Right kidney (tissue), 1 donor: Measurements from ENCODE around the gene RNASEH2B.

Source experiments
- DNase-seq: peaks from one replicate; pipeline ENCODE4 v3.0.0-alpha.2; 2016

The RNASEH2B gene

DNA sequence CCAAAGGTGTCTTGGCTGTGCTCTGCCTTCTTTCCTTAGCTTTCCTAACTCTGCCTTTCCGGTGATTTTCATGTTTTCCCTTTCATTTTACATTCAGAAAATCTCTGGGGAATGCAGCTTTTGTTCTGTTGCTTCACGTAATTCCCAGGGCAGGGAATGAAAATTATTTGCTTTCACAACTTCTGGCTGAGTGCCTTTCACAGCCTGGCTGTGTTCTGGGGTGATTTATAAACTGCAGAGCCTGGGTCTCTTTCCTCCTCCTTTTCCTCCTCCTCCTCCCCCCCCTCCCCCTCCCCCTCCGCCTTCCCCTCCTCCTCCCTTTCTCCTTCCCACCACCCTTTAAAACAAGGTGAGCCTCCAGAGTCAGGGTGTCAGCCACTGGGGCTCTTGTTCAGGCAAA, 84.3 kb downstream of the RNASEH2B start:
- no peak for DNase-seq

DNA sequence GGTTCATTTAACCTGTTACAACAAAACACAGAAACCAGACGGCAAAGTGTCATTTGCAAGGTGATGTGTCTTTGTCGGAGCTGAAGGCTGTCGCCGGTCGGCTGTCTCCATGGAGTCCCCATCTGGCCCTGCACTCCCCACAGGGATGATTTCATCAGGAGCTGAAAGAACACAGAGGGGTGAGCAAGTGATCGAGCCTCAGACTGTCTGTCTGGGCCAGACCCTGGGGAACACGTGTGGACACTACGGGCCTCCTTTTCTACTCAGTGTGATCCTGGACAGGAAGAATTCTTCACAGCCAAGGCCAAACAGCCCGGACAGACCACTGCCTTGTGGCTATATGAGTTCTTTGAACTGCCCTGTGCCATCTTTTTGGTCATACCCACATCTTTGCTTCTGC, 85.1 kb downstream of the RNASEH2B start:
- DNase-seq = no peak

DNA sequence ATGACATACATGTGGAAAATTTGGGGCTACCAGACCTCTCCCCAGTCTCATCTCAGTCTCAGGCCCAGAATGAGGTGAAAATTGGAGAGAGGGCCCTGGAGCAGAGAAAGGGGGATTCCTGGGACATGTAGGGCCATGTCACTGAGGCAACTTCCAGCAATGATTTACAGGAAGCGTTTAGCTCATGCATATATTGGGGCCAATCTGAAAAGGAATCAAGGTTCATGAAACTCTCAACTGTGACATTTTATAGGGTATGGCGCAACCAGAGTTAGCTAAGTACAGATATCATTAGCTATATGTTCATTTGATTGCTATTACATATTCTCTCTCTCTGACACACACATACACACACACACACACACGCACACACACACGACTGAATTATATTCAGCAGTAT, 86.3 kb downstream of the RNASEH2B start:
- DNase-seq = no peak

DNA sequence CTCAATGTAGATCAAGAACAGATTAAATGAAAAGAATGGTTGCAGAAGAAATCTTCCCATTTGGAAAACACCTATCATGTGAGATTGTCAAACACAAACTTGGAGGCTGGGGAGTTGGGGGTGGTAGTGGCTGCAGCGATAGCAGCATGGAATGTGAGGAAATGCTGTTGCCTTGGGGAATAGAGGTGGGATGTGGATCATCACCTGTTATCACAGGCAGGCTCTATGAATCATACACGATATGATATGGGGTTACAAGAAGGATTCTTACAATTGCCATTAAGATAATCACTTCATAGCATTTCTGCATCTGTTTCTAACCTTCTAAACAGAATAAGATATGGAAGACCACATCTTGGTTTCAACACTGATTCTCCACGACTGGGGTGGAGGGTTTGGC, 88.7 kb downstream of the RNASEH2B start:
- DNase-seq = no peak

DNA sequence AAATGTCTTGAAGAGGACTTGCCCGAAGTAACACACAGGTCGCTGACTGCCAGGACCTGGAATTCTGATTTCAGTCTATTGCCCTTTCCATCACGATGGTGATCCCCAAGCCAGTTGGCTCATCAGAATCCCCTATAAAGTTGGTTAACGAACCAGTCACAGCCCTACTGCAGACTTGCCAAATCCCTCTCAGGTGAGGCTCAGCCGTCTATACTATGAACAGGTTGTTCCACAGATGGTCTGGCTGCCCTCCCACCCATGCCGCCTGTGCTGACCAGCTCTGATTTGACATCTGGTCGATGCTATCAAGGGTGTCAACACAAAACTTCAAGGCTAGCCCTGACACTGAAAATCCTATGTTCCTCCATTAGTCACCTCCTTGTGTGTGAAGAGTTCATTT, 90.0 kb downstream of the RNASEH2B start:
- no peak for DNase-seq

DNA sequence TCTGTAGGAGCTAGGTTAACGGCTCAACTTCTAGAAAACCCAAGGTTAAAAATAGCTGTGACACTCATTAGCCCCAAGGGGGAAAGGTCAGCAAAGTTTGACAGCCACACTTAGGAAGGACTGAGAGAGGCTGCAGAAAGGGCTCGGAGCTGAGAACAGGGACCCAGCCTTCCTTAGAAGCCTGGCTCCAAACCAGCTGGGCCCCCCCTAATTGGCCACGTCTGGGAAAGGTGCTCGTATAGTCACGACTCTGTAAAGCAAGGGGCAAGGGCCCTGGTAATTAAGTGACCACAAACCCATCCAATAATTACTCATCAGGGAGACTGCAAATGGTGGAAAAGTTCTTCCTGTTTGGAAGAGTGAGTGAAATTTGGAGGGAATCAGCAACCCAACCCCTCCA, 90.5 kb downstream of the RNASEH2B start:
- no peak for DNase-seq

DNA sequence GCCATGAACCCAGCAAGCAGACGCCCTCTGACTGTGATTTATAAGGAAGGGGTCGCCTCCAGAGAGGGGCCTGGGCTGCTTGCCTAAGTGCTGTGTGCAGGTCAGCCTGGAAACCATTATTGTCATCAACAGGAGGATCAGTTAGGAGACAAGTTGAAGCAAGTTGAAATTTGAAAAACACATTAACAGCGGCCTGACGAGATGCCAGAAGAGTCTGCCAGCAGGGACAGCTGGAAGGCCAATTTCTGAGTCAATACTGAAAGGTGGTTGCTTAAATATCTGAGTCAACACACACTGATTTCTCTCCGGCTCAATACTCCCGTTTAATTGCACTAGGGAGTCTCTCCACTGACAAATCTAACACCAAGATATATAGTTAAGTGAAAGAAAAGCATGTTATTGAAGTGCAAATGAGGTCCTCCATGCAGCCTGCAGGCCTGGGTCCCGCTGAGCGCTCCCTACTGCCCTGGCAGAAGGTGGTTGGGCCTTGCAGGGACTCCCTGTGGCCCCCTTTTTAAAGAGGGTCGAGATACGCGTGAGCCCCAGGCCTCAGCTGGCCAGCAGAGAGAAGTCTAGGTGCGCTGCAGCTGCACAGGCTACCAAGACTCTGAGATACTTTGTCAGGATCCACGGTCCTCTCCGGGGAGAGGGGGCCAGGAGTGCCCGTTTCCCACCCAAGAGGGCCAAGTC, 91.1 kb downstream of the RNASEH2B start:
- no peak for DNase-seq

DNA sequence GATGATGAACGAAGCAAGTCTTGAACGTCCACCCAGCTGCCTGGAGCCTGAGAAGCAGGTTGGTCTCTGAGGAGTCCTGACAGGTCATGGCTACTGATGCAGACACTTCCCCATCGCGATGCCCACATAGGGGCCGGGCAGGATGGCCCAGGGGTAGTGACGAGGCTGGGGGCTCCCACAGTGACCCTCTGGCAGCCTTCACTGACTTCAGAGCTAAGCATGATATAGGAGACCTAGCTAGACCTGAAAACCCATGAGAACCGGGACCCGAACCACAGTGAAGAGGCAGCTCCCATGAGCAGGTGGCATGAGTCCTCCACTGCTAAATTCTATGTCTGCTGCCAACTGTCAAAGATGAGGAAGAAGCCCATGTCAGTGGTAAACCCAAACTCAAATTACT, 91.7 kb downstream of the RNASEH2B start:
- no peak for DNase-seq

DNA sequence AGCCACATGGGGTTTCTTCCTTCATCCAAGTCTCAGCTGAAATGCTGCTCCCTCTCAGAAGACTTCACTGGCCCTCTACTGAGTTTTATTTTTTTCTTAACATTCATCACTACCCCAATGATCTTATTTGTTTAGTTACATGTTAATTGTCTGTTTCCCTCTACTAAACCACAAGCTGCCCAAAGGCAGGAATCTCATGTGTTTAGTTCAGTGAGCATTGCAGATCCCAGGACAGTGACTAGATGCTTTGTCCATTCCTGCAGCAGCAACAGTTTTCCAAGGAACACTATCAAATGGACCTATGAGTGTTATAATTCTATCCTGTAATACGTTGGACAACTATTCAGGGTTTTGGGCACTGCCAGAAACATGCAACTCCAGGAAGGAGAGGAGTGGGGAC, 93.1 kb downstream of the RNASEH2B start:
- DNase-seq = no peak

DNA sequence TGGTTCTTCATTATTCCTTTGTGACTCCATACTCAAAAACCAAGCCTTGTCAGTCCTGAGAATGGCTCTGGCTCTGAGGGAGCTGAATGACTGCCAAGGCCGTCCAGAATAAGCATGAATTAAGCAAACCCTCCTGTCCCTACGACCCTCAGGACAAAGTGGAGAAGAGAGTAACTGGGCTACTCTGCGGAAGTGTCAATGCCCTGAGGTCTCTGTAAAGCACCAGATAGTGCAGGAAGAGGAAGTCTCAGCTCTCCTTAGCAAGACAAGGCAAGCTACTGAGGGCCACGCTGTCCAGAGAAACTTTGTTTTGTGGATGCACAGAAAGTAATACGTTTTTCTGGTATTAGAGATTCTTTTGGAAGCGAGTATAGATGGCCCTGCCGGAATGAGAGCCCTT, 94.1 kb downstream of the RNASEH2B start:
- DNase-seq = no peak

DNA sequence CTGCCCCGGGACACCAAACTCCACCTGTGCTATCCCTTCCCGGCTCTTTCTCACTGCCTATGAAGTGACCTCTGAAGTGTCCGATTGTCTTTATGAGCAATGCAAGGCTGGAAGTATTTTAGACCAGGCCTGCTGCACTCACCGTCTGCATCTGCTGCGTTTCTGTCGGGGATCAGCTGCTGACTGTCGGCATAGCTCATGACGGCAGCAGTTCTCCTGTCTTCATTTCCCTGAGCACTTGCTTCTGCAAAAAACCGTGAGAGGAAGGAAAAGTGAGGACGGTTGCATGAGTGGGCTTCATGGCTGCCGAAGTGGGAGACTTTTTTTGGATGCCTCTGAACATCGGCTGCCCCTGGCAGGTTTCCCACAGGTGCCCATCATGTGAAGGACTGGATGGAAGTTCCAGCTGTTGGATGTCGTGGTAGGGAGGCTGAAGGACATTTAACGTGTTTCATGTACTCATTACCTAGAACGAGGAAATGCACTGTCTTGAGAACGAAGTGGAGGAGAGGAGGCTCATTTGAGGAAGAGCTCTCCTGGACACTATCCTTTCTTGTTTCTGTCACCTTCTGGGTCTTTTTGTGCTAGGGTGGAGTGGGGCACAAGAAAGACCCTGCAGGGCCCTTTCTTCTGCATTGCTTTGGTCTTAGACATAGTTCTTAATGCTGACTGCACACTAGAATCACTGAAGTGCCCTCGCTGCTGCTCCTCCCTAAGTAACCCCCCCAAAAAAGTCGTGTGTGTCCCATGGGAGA, 94.7 kb downstream of the RNASEH2B start:
- DNase-seq = no peak

DNA sequence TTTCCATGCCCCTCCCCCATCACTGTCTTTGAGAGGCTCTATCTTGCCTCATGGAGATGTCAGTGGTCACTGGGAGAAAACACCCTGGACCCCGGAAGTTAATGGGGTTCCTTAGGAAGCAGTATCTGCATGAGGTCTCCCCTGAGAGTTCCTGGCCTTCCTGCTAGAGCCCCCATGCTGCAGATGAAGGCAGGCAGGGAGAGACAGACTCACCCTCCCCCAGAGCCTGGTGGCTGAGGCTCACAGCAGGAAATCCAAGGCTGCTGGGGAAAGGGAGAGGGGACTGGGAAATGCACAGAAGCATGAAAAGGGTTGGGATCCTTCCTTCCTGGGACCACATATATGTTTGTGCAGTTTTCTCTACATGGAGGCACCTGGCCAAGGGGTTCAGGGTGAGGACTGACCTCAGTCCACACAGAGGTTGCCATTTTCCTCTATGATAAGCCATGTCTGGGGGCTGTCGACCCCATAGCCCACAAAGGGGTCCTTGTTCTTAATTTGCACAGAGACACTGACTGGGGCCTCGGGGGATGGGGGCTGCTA, 95.4 kb downstream of the RNASEH2B start:
- no peak for DNase-seq

DNA sequence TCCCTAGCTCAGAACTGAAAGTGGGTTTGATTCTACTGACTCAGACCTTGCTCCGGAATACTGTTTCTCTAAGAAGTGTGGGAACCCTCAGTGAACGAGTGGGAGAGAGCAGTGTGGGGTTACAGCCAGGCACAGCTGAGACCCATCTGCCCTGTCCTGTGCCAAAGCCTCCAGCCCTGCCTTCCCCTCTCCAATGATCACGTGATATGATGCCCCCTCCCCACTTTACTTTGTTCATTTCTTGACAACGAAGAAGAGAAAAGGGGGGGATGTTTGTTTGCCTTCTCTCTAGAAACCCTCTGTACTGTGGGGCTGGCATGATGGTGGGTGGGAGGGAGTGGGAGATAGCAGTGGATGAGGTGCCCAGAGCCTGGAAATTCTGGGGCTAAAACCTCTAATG, 96.0 kb downstream of the RNASEH2B start:
- DNase-seq = no peak
